ENCODE data around the gene PRRT2. TPM values are rescaled to one million over a fixed set of nuclear protein-coding genes. Genes with fewer than 3 reads are reported as not detected.

The PRRT2 gene
- total and polyA plus RNA-seq, 10 of the 15 experiments (the other 5 are each of a cell fraction or from before 2014, with no cell fraction given): 0.08 to 0.49 (median 0.12) TPM; not detected in 4

GRCh38 chr16:29816694-29817441, 4.9 kb downstream of the PRRT2 start:
- peak overlapping the region; percentile 90 for H3K27ac ChIP-seq (ENCODE audit: control insufficient read depth, insufficient read depth)
- peak overlapping the region; percentile 89 for H3K4me2 ChIP-seq (ENCODE audit: control insufficient read depth, insufficient read depth)
- RAD21 ChIA-PET (ENCODE audit: unreplicated experiment): interaction anchor here (0.6 to 7.9 kb wide), 10 partner anchors 10 to 613 kb away, joined by 3 to 51 read pairs (median 4); partner anchors contain the start of genes ASPHD1, DCTPP1 and MAZ
- peak overlapping the region; percentile 99 for H3K4me3 ChIP-seq
- H3K79me2 ChIP-seq (ENCODE audit: control insufficient read depth, insufficient read depth, low read length): peaks cover 35% of the 10 kb centered on the region
- in situ Hi-C loops (cut with MboI): loop anchor here (5.0 kb wide), 1 partner anchor 215 kb away; no protein-coding TSS in a partner anchor
- FAIRE-seq: peak; percentile 56
- CTCF ChIA-PET: interaction anchor here (0.7 to 8.3 kb wide), 11 partner anchors 9 to 180 kb away, joined by 3 to 99 read pairs (median 5); partner anchors contain the start of genes KIF22 and TAOK2
- peak overlapping the region; percentile 90 for H3K9ac ChIP-seq (ENCODE audit: control insufficient read depth, insufficient read depth, low read length)
- TF ChIP-seq TARDBP (IDR thresholded peaks at IDR 0.05; ENCODE audit: borderline replicate concordance) (0 out of 2 replicates have a peak, but pooled peaks have one; percentile 30), SMAD1 (IDR thresholded peaks at IDR 0.05; ENCODE audit: low read depth, partially characterized antibody) (peak; percentile 10), POLR2AphosphoS2 (IDR thresholded peaks at IDR 0.05; ENCODE audit: low read depth, low read length) (no peak), LARP7 (IDR thresholded peaks at IDR 0.05) (no peak; the same call in 1 of the 2 replicates), HDAC2 (IDR thresholded peaks at IDR 0.05) (0 out of 2 replicates have a peak, but pooled peaks have one; percentile 50), PKNOX1 (IDR thresholded peaks at IDR 0.05) (peak; percentile 38; the same call in 1 of the 2 replicates), MXI1 (IDR thresholded peaks at IDR 0.05; ENCODE audit: low read depth, low read length) (peak; percentile 41; the same call in 1 of the 2 replicates), EGR1 (IDR thresholded peaks at IDR 0.05; ENCODE audit: borderline replicate concordance in 1 of 2, low read depth in 2 of 2, low read length in 2 of 2) (peak in 1 of 2 experiments; percentile 9; a peak in 1 of 3 replicates), IKZF2 (IDR thresholded peaks at IDR 0.05) (peak; percentile 9 to 49; a peak in 3 of 4 replicates), CHD4 (IDR thresholded peaks at IDR 0.05) (no peak), KLF5 (IDR thresholded peaks at IDR 0.05; ENCODE audit: partially characterized antibody) (peak; percentile 1), TBL1XR1 (IDR thresholded peaks at IDR 0.05; ENCODE audit: low read depth, low read length) (0 out of 2 replicates have a peak, but pooled peaks have one; percentile 5), SRF (IDR thresholded peaks at IDR 0.05; ENCODE audit: low read depth in 2 of 2, low read length in 2 of 2) (no peak), RELB (IDR thresholded peaks at IDR 0.05; ENCODE audit: low read depth) (peak; percentile 61; the same call in 1 of the 2 replicates), CTCF (IDR thresholded peaks at IDR 0.05 in 2 of 3, conservative IDR thresholded peaks at IDR 0.05 in 1 of 3; ENCODE audit: control insufficient read depth in 2 of 3, extremely low read depth in 1 of 3, insufficient read depth in 1 of 3, low read depth in 3 of 3, low read length in 3 of 3) (peak in 2 of 3 experiments; percentile 30 to 37; a peak in 2 of 6 replicates), TCF12 (IDR thresholded peaks at IDR 0.05; ENCODE audit: low read depth, low read length) (no peak), EED (IDR thresholded peaks at IDR 0.05; ENCODE audit: low read depth) (peak; percentile 49; the same call in 1 of the 2 replicates)
- H2AFZ ChIP-seq (ENCODE audit: control insufficient read depth, low read depth, low read length): peak overlapping the region; percentile 97
- SMC1A ChIA-PET (ENCODE audit: uncharacterized antibody, unreplicated experiment): interaction anchor here (0.6 to 7.8 kb wide), 9 partner anchors 9 to 155 kb away, joined by 3 to 48 read pairs (median 3); partner anchors contain the start of gene KIF22
- BruUV-seq (replicated peaks): no TSS peak
- POLR2A ChIA-PET: interaction anchor here (0.6 to 5.5 kb wide), 9 partner anchors 9 to 236 kb away, joined by 3 to 40 read pairs (median 5); partner anchors contain the start of genes MAZ and TAOK2
- peaks cover 17% of the 10 kb centered on the region for H3K4me1 ChIP-seq (ENCODE audit: control insufficient read depth, insufficient read depth, low read length)
- WGBS (ENCODE audit: insufficient coverage, insufficient replicate concordance, low lambda C conversion rate, missing lambda C conversion rate): under 1% methylated on average over 35 of the region's 37 CpGs
- H3K27me3 ChIP-seq (replicated peaks in 1 of 2; ENCODE audit: control insufficient read depth in 2 of 2, insufficient read depth in 2 of 2, low read length in 1 of 2): no peaks in the 10 kb centered on the region
- no peaks in the 10 kb centered on the region for H4K20me1 ChIP-seq (ENCODE audit: control insufficient read depth, insufficient read depth)
- no peaks in the 10 kb centered on the region for H3K9me3 ChIP-seq (replicated peaks; ENCODE audit: control insufficient read depth, insufficient read depth, low read length)
- intact Hi-C loops (cut with micrococcal nuclease; ENCODE audit: unreplicated experiment): loop anchor here (1.0 to 5.0 kb wide), 3 partner anchors 9 to 205 kb away; partner anchors contain the start of genes C16orf92 and INO80E
- peak; percentile 35 for ATAC-seq
- DNase-seq (ENCODE audit: low read depth, low spot score): no peak
- peaks cover 0 to 2% of the 10 kb centered on the region in 2 experiments; a peak in 1 of 4 replicates for H3K36me3 ChIP-seq (ENCODE audit: control insufficient read depth in 2 of 2, insufficient read depth in 2 of 2, low read length in 1 of 2)

Measured in GM12878 (cell line).